Ascending aorta (tissue), 2 donors: Measurements from ENCODE around the gene HECTD4. TPM values are rescaled to one million over a fixed set of nuclear protein-coding genes. Genes with fewer than 3 reads are reported as not detected.

Experiments used
- DNase-seq, 2 donors: peaks; one replicate each; pipeline ENCODE4 v3.0.0-alpha.2; 2019; ENCODE audit warnings: low spot score in 2 of 2
- H3K27ac ChIP-seq, 2 donors: fragments of 200-600 bp; sonication (generic); one replicate each; pipeline ENCODE4 v1.5.1; 2016 to 2017; ENCODE audit warnings: mild to moderate bottlenecking in 1 of 2
- H3K27me3 ChIP-seq: fragments of 200-600 bp; sonication (generic); one replicate; pipeline ENCODE4 v1.5.1; 2017
- H3K36me3 ChIP-seq, 2 donors: fragments of 200-600 bp; sonication (generic); one replicate each; pipeline ENCODE4 v1.5.1; 2016
- H3K4me1 ChIP-seq, 2 donors: fragments of 200-600 bp; sonication (generic); one replicate each; pipeline ENCODE4 v1.5.1; 2016 to 2017; ENCODE audit warnings: mild to moderate bottlenecking in 1 of 2
- H3K4me3 ChIP-seq, 2 donors: fragments of 200-600 bp; sonication (generic); one replicate each; pipeline ENCODE4 v1.5.1; 2016 to 2017; ENCODE audit warnings: mild to moderate bottlenecking in 1 of 2
- H3K9me3 ChIP-seq, 2 donors: fragments of 200-600 bp; sonication (generic); one replicate each; pipeline ENCODE4 v1.5.1; 2016
- intact Hi-C: fragments of 100-400 bp; cut with DNase I; formaldehyde crosslinking; loops from one replicate; pipeline ENCODE4 v1.15.1; 2023
- total RNA-seq: library from RNA; depleted of rRNA; stranded (reverse); fragments of >200 nt; gene quantifications from one replicate; pipeline ENCODE4 v1.1.0, GENCODE V29; 2016
- TF ChIP-seq, protein P1 (sequence below), 3 experiments: fragments of 200-600 bp in 2 of 3; fragments of 450-650 bp in 1 of 3; sonication (generic) in 2 of 3; IDR thresholded peaks; one replicate each; pipeline ENCODE4 v1.5.1; 2016 to 2019; ENCODE audit warnings: antibody characterized with exemption in 3 of 3, mild to moderate bottlenecking in 1 of 3, moderate library complexity in 1 of 3

The HECTD4 gene
- total RNA-seq, 1 donor from 2014 or later, result 23.7 TPM

GRCh38 chr12:112359290-112359689 is 22.9 kb downstream of the HECTD4 start:
- no peak for DNase-seq
- H3K36me3 ChIP-seq, result no peaks in the 10 kb centered on the region
- H3K4me1 ChIP-seq, result no peaks in the 10 kb centered on the region
- no peak overlapping the region for H3K27ac ChIP-seq
- TF ChIP-seq, protein P1, sequence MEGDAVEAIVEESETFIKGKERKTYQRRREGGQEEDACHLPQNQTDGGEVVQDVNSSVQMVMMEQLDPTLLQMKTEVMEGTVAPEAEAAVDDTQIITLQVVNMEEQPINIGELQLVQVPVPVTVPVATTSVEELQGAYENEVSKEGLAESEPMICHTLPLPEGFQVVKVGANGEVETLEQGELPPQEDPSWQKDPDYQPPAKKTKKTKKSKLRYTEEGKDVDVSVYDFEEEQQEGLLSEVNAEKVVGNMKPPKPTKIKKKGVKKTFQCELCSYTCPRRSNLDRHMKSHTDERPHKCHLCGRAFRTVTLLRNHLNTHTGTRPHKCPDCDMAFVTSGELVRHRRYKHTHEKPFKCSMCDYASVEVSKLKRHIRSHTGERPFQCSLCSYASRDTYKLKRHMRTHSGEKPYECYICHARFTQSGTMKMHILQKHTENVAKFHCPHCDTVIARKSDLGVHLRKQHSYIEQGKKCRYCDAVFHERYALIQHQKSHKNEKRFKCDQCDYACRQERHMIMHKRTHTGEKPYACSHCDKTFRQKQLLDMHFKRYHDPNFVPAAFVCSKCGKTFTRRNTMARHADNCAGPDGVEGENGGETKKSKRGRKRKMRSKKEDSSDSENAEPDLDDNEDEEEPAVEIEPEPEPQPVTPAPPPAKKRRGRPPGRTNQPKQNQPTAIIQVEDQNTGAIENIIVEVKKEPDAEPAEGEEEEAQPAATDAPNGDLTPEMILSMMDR (IDR thresholded peaks at IDR 0.05), result no peak
- no peaks in the 10 kb centered on the region for H3K9me3 ChIP-seq
- intact Hi-C loops, result no loop called here
- H3K4me3 ChIP-seq, result no peak overlapping the region
- no peaks in the 10 kb centered on the region for H3K27me3 ChIP-seq

- Histone ChIP-seq H3K36me3 (no peaks in the 10 kb centered on the region), H3K27me3 (no peaks in the 10 kb centered on the region), H3K4me1 (no peaks in the 10 kb centered on the region), H3K9me3 (no peaks in the 10 kb centered on the region), H3K4me3 (no peak overlapping the region), H3K27ac (no peak overlapping the region)
- intact Hi-C loops, result no loop called here
- TF ChIP-seq, protein P1 (IDR thresholded peaks at IDR 0.05), result no peak
- DNase-seq, result no peak
Observed at GRCh38 chr12:112357214-112357613, 25.0 kb downstream of the HECTD4 start.

- intact Hi-C loops, result no loop called here
- Histone ChIP-seq H3K27ac (no peak overlapping the region), H3K36me3 (no peaks in the 10 kb centered on the region), H3K4me1 (peaks cover 0 to 2% of the 10 kb centered on the region in 2 donors), H3K4me3 (no peak overlapping the region), H3K27me3 (no peaks in the 10 kb centered on the region), H3K9me3 (no peaks in the 10 kb centered on the region)
- DNase-seq, result no peak
- TF ChIP-seq, protein P1 (IDR thresholded peaks at IDR 0.05), result no peak
Observed at GRCh38 chr12:112354399-112354798, 27.8 kb downstream of the HECTD4 start.

DNA sequence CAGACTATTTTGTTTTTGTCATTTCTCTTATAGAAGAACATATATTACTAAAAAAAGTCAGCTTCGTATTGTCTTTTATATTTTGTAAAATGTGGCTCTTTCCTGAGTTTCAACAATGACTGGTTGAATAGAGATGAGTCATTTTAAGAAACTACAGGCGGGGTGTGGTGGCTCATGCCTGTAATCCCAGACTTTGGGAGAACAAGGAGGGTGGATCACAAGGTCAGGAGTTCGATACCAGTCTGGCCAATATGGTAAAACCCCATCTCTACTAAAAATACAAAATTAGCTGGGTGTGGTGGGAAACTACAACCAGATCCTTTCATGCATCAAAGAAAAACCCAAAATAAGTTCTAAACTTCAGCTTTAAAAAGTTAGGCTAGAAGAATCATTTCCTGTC is 28.8 kb downstream of the HECTD4 start:
- no peaks in the 10 kb centered on the region for H3K9me3 ChIP-seq
- no peaks in the 10 kb centered on the region for H3K36me3 ChIP-seq
- H3K27ac ChIP-seq, result no peak overlapping the region
- no peak for DNase-seq
- no peak overlapping the region for H3K4me3 ChIP-seq
- H3K4me1 ChIP-seq, result peaks cover 0 to 2% of the 10 kb centered on the region in 2 donors
- H3K27me3 ChIP-seq, result no peaks in the 10 kb centered on the region
- TF ChIP-seq, protein P1 (IDR thresholded peaks at IDR 0.05), result no peak
- intact Hi-C loops, result no loop called here

DNA sequence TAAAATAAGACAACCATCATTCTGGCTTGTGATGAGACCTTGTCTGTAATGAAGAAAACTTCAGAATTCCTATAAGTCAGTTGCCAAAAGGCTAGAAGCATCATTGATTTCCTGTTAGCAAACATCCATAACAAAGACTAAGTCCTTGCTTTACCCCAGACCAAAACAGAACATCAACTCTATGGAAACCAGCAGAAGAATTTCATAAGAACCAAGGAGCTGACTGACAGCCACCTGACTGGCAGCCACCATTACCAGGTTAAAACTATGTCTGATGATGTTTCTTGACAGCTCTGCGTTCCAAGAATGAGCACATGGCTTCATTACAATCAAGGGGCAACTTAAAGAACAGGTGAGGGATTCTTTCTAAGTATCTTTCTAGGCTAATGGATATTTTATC is 29.3 kb downstream of the HECTD4 start:
- no peaks in the 10 kb centered on the region for H3K27me3 ChIP-seq
- TF ChIP-seq, protein P1 (IDR thresholded peaks at IDR 0.05), result no peak
- H3K9me3 ChIP-seq, result no peaks in the 10 kb centered on the region
- H3K36me3 ChIP-seq, result no peaks in the 10 kb centered on the region
- intact Hi-C loops, result no loop called here
- H3K4me1 ChIP-seq, result peaks cover 0 to 2% of the 10 kb centered on the region in 2 donors
- H3K4me3 ChIP-seq, result no peak overlapping the region
- H3K27ac ChIP-seq, result no peak overlapping the region
- DNase-seq, result no peak
